Camera-type eye (tissue), 1 donor: Measurements from ENCODE around the gene TP53RK. TPM values are rescaled to one million over a fixed set of nuclear protein-coding genes. Genes with fewer than 3 reads are reported as not detected.

Source experiments
- total RNA-seq: library from RNA; depleted of rRNA; stranded (reverse); fragments of >200 nt; gene quantifications from one replicate; pipeline ENCODE4 v1.2.3, GENCODE V29; 2014

TP53RK gene
- total RNA-seq, result 23.3 TPM

GRCh38 chr20:46689082-46689753 is at the start of gene TP53RK:
Gene TP53RK (minus strand): TSS chr20:46689444. CDS start chr20:46689414, 30 bp downstream.

GRCh38 chr20:46709459-46710152 is 20.4 kb upstream of the TP53RK start, which contains the start of gene SLC2A10:
Gene SLC2A10 (plus strand): TSS chr20:46709649. CDS start chr20:46709737, 88 bp downstream.

GRCh38 chr20:46651091-46651962 is 37.9 kb downstream of the TP53RK start, which contains the start of gene SLC13A3:
Gene SLC13A3 (minus strand): TSS chr20:46651459. CDS start chr20:46651421, 38 bp downstream.

Other genes starting within 250 kb of the TP53RK start
- gene ZNF334, start 175.9 kb downstream of the TP53RK start, total RNA-seq, result 34.7 TPM
- gene OCSTAMP, start 138.8 kb downstream of the TP53RK start, total RNA-seq, result not detected
- gene SLC13A3, start 38.0 kb downstream of the TP53RK start, total RNA-seq, result 10.1 TPM
- gene SLC2A10, start 20.2 kb upstream of the TP53RK start, total RNA-seq, result 24.9 TPM
- gene EYA2, start 205.4 kb upstream of the TP53RK start, total RNA-seq, result 18.0 TPM